Measurements from ENCODE around the gene MYCBPAP.
"Not testable (repeated sequence)": the region's sequence is repeated elsewhere in the genome, so short reads cannot be mapped to it uniquely, and the experiment has no call there.

MYCBPAP gene

GRCh38 chr17:50471009-50471905 is 37.0 kb upstream of the MYCBPAP start:
- no peak for DNase-seq

DNA sequence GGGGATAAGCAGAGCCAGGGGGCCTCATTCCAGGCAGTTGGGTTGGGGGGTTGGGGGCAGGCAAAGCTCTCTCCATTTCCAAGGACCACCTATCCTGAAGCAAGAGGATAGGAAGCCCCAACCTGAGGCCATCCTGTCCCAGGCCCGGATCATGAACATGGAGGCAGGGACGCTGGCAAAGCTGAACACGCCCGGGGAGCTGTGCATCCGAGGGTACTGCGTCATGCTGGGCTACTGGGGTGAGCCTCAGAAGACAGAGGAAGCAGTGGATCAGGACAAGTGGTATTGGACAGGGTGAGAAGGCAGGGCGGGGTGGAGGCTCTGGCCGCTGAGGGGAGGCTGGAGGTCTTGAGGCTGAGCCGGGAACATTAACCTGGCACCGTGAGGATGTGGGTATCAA is 36.0 kb upstream of the MYCBPAP start:
- no peak for DNase-seq

DNA sequence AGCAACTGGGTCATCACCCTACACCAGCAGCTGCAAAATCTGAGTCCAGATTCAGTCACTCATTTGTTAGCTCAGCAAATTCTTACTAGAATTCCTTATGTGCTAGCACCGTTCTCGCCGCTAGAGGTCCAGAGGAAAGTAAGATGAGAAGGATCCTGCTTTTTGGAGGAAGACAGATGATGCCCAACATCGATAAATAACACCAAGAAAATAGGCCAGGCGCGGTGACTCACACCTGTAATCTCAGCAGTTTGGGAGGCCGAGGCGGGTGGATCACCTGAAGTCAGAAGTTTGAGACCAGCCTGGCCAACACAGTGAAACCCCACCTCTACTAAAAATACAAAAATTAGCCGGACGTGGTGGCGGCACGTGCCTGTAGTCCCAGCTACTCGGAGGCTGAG is 35.5 kb upstream of the MYCBPAP start:
- not testable (repeated sequence) for DNase-seq

DNA sequence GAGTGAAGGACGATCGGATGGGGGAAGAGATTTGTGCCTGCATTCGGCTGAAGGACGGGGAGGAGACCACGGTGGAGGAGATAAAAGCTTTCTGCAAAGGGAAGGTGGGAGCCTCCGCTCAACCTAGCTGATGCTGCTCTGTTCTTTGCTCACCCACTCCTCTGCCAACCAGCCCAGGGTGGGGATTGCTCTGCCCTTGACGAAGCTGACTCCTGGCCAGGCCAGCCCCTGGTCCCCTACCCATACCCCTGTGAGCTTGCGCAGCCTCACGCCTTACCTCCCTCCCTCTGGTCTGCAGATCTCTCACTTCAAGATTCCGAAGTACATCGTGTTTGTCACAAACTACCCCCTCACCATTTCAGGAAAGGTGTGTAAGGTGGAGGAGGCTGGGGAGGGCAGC is 34.3 kb upstream of the MYCBPAP start:
- no peak for DNase-seq

DNA sequence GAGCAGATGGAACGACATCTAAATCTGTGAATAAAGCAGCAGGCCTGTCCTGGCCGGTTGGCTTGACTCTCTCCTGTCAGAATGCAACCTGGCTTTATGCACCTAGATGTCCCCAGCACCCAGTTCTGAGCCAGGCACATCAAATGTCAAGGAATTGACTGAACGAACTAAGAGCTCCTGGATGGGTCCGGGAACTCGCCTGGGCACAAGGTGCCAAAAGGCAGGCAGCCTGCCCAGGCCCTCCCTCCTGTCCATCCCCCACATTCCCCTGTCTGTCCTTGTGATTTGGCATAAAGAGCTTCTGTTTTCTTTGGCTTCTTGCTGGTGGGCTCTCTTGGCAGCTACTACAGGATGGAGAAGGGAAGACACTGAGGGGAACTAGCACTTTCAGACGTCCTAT is 33.7 kb upstream of the MYCBPAP start:
- DNase-seq, result no peak

DNA sequence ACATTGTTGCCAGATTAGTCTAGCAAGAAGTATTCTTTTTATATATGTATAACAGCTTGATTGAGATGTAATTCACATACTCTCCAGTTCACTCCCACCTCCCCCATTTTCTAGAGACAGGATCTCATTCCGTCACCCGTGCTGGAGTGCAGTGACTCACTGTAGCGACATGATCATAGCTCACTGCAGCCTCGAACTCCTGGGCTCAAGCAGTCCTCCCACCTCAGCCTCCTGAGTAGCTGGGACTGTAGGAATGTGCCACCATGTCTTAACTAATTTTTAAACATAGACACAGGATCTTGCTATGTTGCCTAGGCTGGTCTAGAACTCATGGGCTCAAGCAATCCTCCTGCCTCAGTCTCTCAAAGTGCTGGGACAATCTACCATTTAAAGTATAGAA is 32.9 kb upstream of the MYCBPAP start:
- DNase-seq, result no peak

DNA sequence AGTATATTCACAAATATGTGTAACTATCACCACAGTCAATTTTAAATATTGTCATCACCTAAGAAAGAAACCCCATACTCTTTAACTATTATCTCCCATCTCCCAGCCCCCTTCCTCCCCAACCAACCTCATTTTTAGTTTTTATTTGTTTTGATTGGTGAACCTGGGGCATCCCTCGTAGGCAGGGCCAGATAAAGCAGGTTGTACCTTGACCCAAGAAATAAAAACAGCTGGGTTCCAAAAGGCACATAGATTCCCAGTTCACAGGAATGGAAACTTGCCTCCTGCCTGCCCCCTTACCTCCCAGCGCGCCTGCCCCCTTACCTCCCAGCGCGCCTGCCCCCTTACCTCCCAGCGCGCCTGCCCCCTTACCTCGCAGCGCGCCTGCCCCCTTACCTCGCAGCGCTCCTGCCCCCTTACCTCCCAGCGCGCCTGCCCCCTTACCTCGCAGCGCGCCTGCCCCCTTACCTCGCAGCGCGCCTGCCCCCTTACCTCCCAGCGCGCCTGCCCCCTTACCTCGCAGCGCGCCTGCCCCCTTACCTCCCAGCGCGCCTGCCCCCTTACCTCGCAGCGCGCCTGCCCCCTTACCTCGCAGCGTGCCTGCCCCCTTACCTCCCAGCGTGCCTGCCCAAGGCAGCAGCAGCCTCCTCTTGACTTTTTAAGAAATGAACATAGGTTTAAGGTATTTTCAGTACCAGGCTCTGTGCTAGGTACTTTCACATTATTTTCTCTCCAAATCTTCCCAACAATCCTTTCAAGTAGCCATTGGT is 32.3 kb upstream of the MYCBPAP start:
- DNase-seq, result not testable (repeated sequence)

- no peak for DNase-seq
These were observed 31.5 kb upstream of the MYCBPAP start for GRCh38 chr17:50476545-50477315.

GRCh38 chr17:50477976-50478375 is 30.3 kb upstream of the MYCBPAP start:
- no peak for DNase-seq

DNA sequence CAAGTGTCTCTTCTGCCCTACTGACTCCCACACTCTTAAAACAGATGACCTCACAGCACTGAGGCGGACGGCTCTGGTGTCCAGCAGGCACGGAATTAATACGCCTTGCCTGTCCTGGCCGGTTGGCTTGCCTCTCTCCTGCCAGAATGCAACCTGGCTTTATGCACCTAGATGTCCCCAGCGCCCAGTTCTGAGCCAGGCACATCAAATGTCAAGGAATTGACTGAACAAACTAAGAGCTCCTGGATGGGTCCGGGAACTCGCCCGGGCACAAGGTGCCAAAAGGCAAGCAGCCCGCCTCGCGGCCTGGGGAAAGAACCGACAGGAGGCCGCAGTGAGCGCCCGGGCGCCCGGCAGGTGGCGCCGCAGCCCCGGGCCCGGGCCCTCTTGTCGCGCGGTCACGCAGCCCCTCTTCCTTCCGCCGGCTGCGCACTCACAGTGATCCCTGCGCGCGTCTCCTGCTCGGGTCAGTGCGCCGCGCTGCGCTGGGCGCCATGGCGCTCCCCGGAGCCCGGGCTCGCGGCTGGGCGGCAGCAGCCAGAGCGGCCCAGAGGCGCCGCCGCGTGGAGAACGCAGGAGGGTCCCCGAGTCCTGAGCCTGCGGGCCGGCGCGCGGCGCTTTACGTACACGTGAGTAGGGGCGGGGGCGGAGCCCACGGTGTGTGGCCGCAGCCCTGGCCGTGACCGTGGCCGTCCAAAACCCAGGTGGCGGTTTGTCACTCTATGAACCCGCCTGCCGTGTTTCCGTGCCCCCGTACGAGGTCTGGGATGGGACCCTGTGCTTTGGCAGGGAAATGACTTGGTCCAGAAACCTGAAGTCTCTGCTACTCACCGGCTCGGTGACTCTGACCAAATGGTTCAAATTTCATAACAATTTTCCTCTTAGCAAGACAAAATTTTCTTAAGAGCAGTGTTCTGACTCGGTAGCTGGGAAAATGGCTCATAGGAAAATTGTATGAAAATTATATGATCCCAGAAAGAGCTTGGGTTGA is 29.6 kb upstream of the MYCBPAP start, which contains the start of gene RSAD1:
Gene RSAD1 (plus strand): TSS at position 470 of the 991 bp plus-strand sequence. CDS start 25 bp downstream, at position 495.
- peak; percentile 91 for DNase-seq

DNA sequence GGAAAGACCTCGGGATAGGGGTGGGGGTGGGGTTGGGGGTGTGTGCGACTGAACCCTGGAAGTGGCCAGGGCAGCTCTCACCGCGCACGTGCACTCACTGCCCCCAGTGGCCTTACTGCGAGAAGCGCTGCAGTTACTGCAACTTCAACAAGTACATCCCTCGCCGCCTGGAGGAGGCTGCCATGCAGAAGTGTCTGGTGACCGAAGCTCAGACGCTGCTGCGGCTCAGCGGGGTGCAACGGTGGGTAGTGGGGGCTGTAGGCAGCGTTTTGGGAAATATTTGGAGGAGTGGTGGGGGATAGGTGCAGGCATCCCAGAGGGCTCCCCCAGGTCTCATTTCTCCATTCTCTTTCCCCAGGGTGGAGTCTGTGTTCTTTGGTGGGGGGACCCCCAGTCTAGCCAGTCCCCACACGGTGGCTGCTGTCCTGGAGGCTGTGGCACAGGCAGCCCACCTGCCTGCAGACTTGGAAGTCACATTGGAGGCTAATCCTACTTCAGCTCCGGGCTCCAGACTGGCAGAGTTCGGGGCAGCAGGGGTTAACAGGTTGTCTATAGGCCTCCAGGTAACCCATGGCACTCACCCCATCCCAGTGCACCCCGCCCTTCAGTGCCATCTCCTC is 28.6 kb upstream of the MYCBPAP start:
- peak; percentile 84 for DNase-seq

DNA sequence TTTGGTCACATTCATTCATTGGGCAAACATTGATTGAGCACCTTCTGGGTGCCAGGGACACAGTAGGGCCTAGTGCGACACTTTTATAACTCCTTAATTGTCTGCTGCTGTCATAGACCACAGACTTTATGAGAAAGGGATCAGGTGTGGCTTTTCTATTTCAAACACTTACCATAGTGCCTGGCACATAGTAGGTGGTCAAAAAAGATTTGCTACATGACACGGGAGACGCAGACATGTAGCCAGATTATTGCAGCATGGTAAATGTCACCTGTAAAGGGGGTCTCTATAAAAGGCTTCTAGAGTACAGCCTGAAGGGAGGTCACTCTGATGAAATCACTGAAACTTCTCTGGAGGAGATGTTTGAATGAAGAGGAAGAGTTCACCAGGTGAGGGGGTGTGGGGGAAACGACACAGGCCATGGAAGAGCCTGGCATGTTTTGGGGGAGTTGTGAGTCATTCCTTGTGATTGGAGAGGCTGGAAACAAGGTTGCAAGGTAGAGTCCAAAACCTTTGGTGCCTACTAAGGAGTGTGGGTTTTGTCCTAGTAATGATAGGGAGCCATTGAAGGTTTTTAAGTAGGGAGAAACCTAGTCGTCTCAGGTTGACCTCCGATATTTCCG is 28.0 kb upstream of the MYCBPAP start:
- DNase-seq, result no peak

DNA sequence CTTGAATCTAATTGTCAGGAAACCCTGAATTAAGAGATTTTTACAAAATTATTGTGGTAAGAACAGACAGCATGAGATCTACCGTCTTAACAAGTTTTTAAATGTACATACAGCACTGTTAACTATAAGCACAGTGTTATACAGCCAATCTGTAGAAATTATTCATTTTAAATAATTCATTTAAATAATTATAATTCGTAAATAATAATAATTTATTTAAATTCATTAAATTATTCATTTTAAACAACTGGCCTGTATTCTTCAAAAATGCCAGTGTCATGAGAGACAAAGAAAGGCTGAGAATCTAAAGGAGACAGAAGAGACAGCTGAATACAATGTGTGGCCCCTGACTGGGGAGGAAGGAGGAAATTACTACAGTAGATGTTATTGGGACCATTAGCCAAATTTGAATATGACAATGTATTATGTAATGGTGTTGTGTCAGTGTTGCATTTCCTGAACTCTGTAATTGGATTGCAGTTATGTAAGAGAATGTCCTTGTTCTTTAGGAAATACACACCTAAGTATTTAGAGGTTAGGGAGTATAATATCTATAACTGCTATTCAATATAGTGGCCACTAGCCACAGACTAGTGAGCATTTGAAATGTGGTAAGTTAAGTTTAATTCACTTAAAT is 27.3 kb upstream of the MYCBPAP start:
- no peak for DNase-seq

- no peak for DNase-seq
These were observed 26.6 kb upstream of the MYCBPAP start for GRCh38 chr17:50481648-50482047.

DNA sequence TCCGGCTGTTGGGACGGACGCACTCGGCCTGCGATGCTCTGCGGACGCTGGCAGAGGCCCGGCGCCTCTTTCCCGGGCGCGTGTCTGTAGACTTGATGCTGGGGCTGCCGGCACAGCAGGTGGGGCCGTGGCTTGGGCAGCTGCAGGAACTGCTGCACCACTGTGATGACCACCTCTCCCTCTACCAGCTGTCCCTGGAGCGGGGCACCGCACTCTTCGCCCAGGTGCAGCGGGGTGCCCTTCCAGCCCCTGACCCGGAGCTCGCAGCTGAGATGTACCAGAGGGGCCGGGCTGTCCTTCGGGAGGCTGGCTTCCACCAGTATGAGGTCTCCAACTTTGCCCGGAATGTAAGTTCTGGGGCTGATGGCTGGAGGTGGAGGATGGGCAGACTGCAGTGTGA is 26.1 kb upstream of the MYCBPAP start:
- DNase-seq, result no peak

DNA sequence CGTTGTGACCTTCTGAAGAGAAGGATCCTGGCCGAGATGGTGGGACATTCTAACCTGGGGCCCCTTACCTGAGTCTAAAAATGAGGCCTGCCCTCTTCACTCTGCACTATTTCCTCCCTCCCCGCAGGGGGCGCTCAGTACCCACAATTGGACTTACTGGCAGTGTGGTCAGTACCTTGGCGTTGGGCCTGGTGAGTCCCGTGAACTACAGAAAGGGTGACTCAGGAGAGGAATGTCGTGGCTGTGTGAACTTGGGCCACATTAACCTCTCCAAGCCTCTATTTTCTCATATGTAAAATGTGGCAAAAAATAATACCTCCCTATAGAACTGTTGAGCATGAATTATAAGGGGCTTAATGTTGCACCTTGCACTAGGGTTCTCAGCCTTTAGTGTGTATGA is 25.7 kb upstream of the MYCBPAP start:
- DNase-seq, result peak; percentile 97

- no peak for DNase-seq
These were observed 25.0 kb upstream of the MYCBPAP start for GRCh38 chr17:50483266-50483665.

- DNase-seq, result no peak
These were observed 23.7 kb upstream of the MYCBPAP start for GRCh38 chr17:50484386-50485155.

All from EL (cell line).